Memory B cell (primary cell): Measurements from ENCODE around the gene NFIB.

Source experiments
- ATAC-seq: fragments of 150-1000 bp; cut with Tn5 transposase; 2 replicates; pipeline ENCODE4 v1.10.0; 2021; ENCODE audit warnings: low read depth, mild to moderate bottlenecking, moderate library complexity
- DNase-seq, 2 donors: peaks; one replicate each; pipeline ENCODE4 v3.0.0; 2022; ENCODE audit warnings: low spot score in 2 of 2
- H3K27ac Mint-ChIP-seq: one replicate; pipeline ENCODE4 v1.8.0; 2022; ENCODE audit warnings: mild to moderate bottlenecking, moderate library complexity, mixed read lengths
- H3K27me3 Mint-ChIP-seq: one replicate; pipeline ENCODE4 v1.8.0; 2022; ENCODE audit warnings: mixed read lengths
- H3K36me3 Mint-ChIP-seq: one replicate; pipeline ENCODE4 v1.8.0; 2022; ENCODE audit warnings: mild to moderate bottlenecking, mixed read lengths
- H3K4me1 Mint-ChIP-seq: one replicate; pipeline ENCODE4 v1.8.0; 2022; ENCODE audit warnings: mixed read lengths
- H3K4me3 Mint-ChIP-seq: one replicate; pipeline ENCODE4 v1.8.0; 2022; ENCODE audit warnings: mild to moderate bottlenecking, moderate library complexity, mixed read lengths
- H3K9me3 Mint-ChIP-seq: one replicate; pipeline ENCODE4 v1.8.0; 2022; ENCODE audit warnings: mixed read lengths

The NFIB gene

DNA sequence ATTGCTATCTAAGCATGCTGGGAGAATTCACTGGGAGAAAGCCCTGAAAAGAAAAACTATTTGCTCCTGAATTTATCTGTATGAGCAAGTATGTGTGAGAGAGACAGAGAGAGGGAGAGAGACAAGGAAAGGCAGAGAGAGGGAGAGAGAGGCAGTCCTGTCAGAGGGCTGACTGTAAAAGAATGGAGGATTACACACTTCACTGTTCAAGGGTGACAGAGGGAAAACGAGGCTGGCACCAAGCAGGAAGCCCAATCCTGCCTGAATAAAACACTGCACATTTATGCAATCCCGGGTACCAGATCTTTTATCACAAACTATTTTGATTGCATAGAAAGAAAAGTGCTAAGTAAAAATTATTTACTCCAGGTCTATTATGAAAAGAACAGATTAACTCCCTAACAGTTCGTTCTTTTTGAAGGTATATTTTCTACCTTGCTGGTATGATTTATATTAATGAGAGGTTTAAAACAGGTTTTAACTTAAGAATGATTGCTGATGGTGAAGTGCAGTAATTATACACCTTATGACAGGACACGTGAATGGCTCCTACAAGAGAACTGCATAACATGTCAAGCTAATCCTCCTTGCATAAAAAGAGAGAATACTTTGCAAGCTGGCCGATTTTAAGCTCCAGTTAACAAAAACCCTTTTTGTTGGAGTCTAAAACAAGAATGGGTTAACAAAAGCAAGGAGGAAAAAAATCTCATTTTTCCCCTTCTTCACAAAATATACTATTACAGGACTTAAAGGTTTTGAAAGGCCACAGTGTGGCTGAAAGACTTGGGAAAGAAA is 82.5 kb downstream of the NFIB start:
- H3K4me1 Mint-ChIP-seq = no peaks in the 10 kb centered on the region
- H3K4me3 Mint-ChIP-seq = no peak overlapping the region
- ATAC-seq (no peak), DNase-seq (no peak)
- no peak overlapping the region for H3K27ac Mint-ChIP-seq
- no peaks in the 10 kb centered on the region for H3K27me3 Mint-ChIP-seq
- no peaks in the 10 kb centered on the region for H3K9me3 Mint-ChIP-seq
- no peaks in the 10 kb centered on the region for H3K36me3 Mint-ChIP-seq

DNA sequence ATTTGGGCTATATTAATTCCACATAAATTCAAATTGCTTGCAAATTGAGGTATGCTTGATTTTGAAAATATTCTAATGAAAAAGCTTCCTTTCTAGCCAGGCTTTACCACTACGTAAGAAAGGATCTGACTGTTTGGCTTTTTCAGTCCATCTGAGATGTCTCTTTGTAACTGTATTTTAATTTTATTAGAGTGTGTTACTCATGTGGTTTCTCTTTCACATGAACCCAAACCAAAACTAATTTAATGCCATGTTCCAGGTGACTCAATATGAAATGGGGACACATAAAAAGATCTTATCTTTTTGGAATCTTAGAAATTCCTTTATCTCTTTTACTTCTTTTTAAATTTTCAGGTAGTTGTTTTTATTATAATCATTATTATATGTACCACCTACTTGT is 85.3 kb downstream of the NFIB start:
- no peaks in the 10 kb centered on the region for H3K27me3 Mint-ChIP-seq
- no peak for ATAC-seq
- no peaks in the 10 kb centered on the region for H3K4me1 Mint-ChIP-seq
- DNase-seq = no peak
- no peak overlapping the region for H3K4me3 Mint-ChIP-seq
- no peak overlapping the region for H3K27ac Mint-ChIP-seq
- H3K36me3 Mint-ChIP-seq = no peaks in the 10 kb centered on the region
- no peaks in the 10 kb centered on the region for H3K9me3 Mint-ChIP-seq

DNA sequence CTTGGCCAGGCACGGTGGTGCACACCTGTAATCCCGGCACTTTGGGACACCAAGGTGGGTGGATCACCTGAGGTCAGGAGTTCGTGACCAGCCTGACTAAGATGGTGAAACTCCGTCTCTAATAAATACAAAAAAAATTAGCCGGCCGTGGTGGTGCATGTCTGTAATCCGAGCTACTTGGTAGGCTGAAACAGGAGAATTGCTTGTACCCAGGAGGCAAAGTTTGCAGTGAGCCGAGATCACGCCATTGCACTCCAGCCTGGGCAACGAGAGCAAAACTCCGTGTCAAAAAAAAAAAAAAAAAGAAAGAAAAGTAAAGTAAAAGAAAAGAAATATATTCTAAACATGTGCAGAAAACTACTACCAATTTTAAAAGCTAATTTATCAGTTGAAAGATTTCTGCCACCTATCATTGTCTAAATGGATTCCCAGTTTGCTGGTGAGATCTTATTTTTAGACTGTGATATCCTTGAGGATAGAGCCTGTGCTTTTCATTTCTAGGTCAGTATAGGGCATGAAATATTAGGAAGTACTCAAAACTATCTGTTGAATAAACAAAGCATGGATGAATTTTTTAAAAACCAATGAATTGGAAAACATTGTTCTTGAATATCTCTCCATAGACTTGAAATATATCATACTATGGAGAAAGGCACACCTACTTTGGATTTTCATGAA is 86.9 kb downstream of the NFIB start:
- ATAC-seq (no peak), DNase-seq (no peak)
- Mint-ChIP-seq H3K4me1 (no peaks in the 10 kb centered on the region), H3K27me3 (no peaks in the 10 kb centered on the region), H3K27ac (no peak overlapping the region), H3K4me3 (no peak overlapping the region), H3K36me3 (no peaks in the 10 kb centered on the region), H3K9me3 (peaks cover under 1% of the 10 kb centered on the region)

DNA sequence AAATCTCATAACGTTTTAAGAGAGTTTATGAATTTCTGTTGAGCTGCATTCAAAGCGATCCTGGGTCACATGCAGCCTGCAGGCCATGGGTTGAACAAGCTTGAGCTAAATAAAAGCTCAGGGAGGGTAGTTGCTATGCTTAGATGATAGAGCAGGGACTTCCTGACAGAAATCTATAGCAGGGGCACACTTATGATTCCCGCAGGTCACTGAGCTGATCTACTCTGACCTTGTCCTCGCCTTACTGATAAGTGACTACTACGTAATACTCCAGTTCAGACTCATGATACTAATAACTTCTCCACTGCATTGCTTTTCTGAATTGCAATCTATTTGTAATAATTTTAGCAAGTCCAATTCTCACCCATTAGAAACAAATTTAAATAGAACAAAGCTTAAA is 90.9 kb downstream of the NFIB start:
- DNase-seq (no peak), ATAC-seq (no peak)
- Mint-ChIP-seq H3K27me3 (no peaks in the 10 kb centered on the region), H3K36me3 (no peaks in the 10 kb centered on the region), H3K27ac (no peak overlapping the region), H3K4me3 (no peak overlapping the region), H3K9me3 (peaks cover 1% of the 10 kb centered on the region), H3K4me1 (no peaks in the 10 kb centered on the region)

DNA sequence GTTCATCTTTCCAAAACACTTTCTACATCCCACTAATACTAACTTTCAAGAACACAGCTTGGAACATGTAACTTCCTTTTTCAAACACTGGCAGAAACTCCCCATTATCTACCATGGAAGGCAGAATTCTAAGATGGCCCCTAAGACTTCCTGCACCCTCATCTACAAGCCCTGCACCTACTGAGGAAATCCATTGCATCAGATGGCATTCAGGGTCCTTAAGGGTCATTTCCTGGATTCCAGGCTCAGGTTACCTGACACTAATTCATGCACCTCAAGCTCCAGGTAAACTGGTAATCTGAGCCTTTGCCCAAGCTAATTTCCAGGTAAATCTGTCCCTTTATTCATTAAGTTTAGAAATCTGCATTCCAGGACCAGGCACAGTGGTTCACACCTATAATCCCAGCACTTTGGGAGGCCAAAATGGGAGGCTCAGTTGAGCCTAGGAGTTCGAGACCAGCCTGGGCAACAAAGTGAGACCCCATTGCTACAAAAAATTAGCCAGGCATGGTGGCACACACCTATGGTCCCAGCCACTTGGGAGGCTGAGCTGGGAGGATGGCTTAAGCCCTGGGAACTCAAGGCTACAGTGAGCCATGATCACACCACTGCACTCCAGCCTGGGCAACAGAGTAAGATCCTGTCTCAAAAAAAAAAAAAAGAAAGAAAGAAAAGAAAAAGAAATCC is 91.6 kb downstream of the NFIB start:
- H3K4me3 Mint-ChIP-seq = no peak overlapping the region
- H3K27ac Mint-ChIP-seq = no peak overlapping the region
- H3K9me3 Mint-ChIP-seq = peaks cover 1% of the 10 kb centered on the region
- H3K36me3 Mint-ChIP-seq = no peaks in the 10 kb centered on the region
- ATAC-seq (no peak), DNase-seq (no peak)
- H3K4me1 Mint-ChIP-seq = no peaks in the 10 kb centered on the region
- H3K27me3 Mint-ChIP-seq = no peaks in the 10 kb centered on the region

DNA sequence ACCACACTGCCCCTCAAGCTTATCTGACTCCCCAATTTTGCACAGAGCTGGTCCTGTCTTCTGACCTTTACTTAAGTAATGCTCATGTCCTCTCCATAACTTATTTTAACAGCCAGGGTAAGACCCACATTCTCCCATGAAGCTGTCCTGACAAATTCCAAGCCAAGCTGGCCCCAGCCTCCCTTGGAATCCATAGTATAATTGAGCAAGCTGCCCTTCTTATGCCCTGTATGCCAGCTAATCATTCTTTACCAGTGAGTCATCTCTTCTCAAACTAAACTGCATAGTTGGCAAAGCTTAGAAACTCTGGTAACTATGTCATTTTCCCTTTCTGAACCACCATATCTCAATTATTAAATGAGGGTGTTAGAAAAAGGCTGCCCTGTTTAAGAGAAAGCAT is 92.4 kb downstream of the NFIB start:
- DNase-seq (no peak), ATAC-seq (no peak)
- H3K27ac Mint-ChIP-seq = no peak overlapping the region
- H3K4me1 Mint-ChIP-seq = no peaks in the 10 kb centered on the region
- H3K9me3 Mint-ChIP-seq = peaks cover 1% of the 10 kb centered on the region
- H3K36me3 Mint-ChIP-seq = no peaks in the 10 kb centered on the region
- no peaks in the 10 kb centered on the region for H3K27me3 Mint-ChIP-seq
- no peak overlapping the region for H3K4me3 Mint-ChIP-seq

DNA sequence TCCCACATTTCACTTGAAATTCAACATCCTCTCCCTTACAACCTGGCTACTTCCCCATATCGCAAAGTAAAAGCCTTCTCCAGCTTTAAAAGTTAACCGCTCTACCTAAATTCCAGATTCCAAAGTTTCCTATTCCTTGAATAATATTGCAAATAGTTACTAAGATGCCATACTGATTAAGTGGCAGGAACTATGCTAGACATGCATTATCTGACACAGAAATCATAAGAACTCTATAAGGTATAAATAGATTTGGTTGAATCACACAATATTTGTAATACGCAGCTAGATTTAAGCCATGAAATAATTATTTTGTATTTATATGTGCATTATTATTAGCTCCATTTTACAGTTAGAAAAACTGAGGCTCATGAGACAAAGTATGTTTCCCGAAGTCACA is 92.8 kb downstream of the NFIB start:
- peaks cover 1% of the 10 kb centered on the region for H3K9me3 Mint-ChIP-seq
- no peak overlapping the region for H3K4me3 Mint-ChIP-seq
- no peak for DNase-seq
- no peaks in the 10 kb centered on the region for H3K4me1 Mint-ChIP-seq
- ATAC-seq = no peak
- H3K27ac Mint-ChIP-seq = no peak overlapping the region
- H3K36me3 Mint-ChIP-seq = no peaks in the 10 kb centered on the region
- no peaks in the 10 kb centered on the region for H3K27me3 Mint-ChIP-seq

DNA sequence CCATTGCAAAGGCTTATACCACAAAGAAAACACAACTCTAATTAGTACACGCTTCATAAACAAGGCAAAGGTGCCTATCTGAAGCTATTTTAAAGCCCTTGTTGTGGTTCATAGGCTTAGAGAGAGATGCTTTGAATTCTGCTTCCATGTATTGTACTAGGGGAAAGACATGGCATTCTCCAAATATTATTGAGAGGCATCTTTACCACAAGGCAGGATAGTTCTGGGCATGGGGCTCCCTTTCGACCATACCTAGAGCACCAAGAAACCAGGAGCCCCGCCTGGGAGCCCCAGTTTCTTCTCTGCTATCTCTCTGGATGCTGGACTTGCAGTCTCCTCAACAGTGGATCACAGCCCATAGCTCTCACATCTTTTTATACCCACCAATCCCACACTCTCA is 93.7 kb downstream of the NFIB start:
- DNase-seq = no peak
- Mint-ChIP-seq H3K4me3 (no peak overlapping the region), H3K27me3 (no peaks in the 10 kb centered on the region), H3K36me3 (no peaks in the 10 kb centered on the region), H3K27ac (no peak overlapping the region), H3K9me3 (peaks cover 1% of the 10 kb centered on the region), H3K4me1 (no peaks in the 10 kb centered on the region)
- ATAC-seq = no peak

DNA sequence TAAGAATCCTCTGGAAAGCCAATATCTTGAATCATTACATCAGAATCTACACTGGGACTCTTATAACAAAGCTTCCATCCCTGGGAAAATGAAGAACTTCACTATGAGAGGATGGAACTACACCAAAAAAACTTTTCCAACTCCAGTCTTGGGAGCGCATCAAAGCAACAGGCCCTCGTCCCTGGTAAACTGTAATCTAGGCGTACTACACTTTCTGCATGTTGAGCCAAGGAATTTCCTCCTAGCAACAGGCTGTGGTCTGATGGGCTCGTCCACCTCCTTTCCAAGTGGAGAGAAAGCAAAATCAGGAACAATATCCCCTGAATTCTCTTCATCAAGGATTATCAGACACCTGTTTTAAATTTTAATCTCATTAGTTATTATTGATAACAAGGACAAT is 94.1 kb downstream of the NFIB start:
- Mint-ChIP-seq H3K9me3 (peaks cover 1% of the 10 kb centered on the region), H3K27me3 (no peaks in the 10 kb centered on the region), H3K27ac (no peak overlapping the region), H3K36me3 (no peaks in the 10 kb centered on the region), H3K4me3 (no peak overlapping the region), H3K4me1 (no peaks in the 10 kb centered on the region)
- ATAC-seq (no peak), DNase-seq (no peak)

DNA sequence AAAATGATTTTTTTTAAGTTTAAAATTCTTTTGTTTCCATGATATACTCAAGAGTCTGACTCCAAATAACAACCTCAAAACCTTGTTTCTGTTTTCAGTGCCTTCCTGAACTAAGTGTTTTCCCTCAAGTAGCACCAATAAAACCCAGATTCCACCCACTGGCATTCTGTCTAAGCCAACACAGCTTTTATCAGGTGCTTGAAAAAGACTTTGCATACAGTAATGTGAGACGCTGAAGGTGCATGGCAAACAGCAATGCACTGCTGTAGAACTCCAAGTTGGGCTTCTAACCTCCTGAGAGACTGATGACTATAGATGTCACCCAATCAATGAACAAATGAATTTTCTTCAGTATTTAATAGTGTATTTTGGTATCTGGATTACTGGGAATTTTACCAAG is 95.7 kb downstream of the NFIB start:
- no peak for ATAC-seq
- Mint-ChIP-seq H3K4me1 (no peaks in the 10 kb centered on the region), H3K27ac (no peak overlapping the region), H3K36me3 (no peaks in the 10 kb centered on the region), H3K27me3 (peaks cover 6% of the 10 kb centered on the region), H3K4me3 (no peak overlapping the region), H3K9me3 (peaks cover 1% of the 10 kb centered on the region)
- no peak for DNase-seq

DNA sequence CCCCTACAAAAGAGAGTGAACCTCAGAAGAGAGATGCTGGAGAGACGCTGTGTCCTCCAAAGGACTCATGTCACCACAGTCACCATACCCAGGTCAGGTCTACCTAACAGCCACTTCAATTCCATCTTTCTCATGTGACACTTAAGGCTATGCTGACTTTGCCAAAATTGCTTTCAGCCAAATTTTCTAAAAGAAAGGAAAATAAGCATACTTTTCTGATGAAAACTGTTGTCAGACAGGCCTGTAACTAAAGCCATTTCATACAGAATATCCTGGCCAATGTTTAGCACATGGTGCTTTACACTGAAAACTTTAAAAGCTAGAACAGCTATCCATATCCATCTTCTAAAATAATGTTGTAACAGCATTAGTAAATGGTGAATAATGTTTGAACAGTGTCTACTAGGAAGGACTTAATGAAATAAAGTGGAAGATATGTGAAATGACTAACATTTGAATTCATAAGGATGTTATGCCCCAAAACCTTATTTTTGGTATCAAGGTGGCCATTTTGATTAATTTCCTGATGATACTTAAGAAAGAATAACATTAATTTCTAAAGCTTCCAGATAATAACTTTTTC is 97.2 kb downstream of the NFIB start:
- peaks cover 6% of the 10 kb centered on the region for H3K27me3 Mint-ChIP-seq
- no peaks in the 10 kb centered on the region for H3K36me3 Mint-ChIP-seq
- no peak overlapping the region for H3K4me3 Mint-ChIP-seq
- H3K9me3 Mint-ChIP-seq = no peaks in the 10 kb centered on the region
- H3K4me1 Mint-ChIP-seq = no peaks in the 10 kb centered on the region
- ATAC-seq (no peak), DNase-seq (no peak)
- no peak overlapping the region for H3K27ac Mint-ChIP-seq

DNA sequence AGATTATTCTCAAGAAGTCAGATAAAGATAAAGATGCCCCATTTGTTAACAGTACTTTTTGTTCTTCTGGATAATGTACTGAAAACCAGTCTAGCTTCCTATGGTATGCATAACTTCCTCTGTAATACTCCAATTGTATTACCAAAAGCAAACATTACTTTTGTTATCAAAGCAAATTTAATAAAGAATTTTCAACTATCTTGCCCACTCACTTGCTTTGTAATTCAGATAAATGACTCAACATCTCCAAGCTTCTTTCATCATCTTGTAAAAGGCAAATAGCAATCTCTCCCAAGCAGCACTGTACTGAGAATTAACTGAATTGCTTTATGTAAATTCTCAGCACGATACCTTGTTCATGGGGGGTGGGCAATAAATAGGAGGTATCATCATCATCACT is 98.3 kb downstream of the NFIB start:
- Mint-ChIP-seq H3K27ac (no peak overlapping the region), H3K9me3 (no peaks in the 10 kb centered on the region), H3K36me3 (no peaks in the 10 kb centered on the region), H3K4me1 (no peaks in the 10 kb centered on the region), H3K27me3 (peaks cover 6% of the 10 kb centered on the region), H3K4me3 (no peak overlapping the region)
- DNase-seq = no peak
- no peak for ATAC-seq

DNA sequence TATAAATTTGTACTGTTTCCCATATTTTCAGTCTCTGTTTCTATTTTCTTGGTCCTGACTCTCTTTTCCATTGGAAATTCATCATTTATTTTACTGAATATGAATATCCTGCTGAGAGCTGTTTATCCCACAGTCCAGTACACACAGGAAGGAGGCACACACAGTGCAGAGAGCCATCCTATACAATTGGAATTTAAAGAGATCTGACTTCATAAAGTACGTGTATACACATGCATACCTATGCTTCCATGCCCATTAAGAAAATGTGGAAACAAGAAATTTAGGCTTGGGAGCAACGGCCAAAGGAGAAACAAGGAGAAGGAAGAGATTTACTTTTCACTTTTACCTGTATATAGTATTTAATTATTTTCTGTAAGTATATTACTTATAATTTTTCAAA is 99.2 kb downstream of the NFIB start:
- Mint-ChIP-seq H3K27ac (no peak overlapping the region), H3K27me3 (peaks cover 6% of the 10 kb centered on the region), H3K9me3 (no peaks in the 10 kb centered on the region), H3K36me3 (no peaks in the 10 kb centered on the region), H3K4me3 (no peak overlapping the region), H3K4me1 (no peaks in the 10 kb centered on the region)
- DNase-seq (no peak), ATAC-seq (no peak)

DNA sequence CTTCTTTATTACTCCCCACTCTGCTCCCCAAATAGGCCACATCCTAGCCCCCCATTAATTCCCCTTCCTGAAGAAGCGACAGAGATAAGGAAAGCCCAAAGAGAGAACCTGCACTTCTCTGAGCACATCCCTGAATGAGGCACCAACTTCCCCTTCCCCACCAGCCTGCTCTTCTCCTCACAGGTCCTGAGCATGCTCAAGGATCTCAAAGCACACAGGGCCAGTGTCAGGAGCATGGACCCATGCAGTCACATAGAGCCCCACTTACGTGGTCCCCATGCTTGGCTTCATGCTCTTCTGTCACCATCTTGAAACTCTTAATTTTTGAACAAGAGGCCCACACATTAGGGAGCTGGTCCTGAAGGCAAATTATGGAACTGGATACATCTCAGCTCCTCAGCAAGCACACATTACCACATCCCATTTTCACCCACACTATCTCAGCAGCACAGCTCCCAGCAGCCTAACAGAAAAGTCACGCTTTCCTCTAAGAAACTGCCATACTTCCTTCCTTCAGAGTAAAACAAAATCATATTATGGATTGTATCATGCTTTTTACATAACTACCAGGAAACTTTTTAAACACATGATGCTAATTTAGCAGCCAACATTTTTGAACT is 99.8 kb downstream of the NFIB start:
- no peaks in the 10 kb centered on the region for H3K9me3 Mint-ChIP-seq
- ATAC-seq (no peak), DNase-seq (no peak)
- no peak overlapping the region for H3K27ac Mint-ChIP-seq
- H3K27me3 Mint-ChIP-seq = peaks cover 6% of the 10 kb centered on the region
- no peaks in the 10 kb centered on the region for H3K36me3 Mint-ChIP-seq
- H3K4me3 Mint-ChIP-seq = no peak overlapping the region
- H3K4me1 Mint-ChIP-seq = no peaks in the 10 kb centered on the region
